Right lobe of liver (tissue), 6 donors: Measurements from ENCODE around the gene CTDSPL. TPM values are rescaled to one million over a fixed set of nuclear protein-coding genes. Genes with fewer than 3 reads are reported as not detected.
"Not testable (repeated sequence)": the region's sequence is repeated elsewhere in the genome, so short reads cannot be mapped to it uniquely, and the experiment has no call there.

Source experiments
- ATAC-seq, 4 donors: fragments of 200-7000 bp; cut with Tn5 transposase; one replicate each; pipeline ENCODE4 v1.9.1; 2020; ENCODE audit warnings: mild to moderate bottlenecking in 4 of 4, moderate library complexity in 4 of 4
- DNase-seq, 3 donors: peaks; one replicate each; pipeline ENCODE4 v3.0.0-alpha.2; 2020
- H3K27ac ChIP-seq, 3 donors: fragments of 200-600 bp; one replicate each; pipeline ENCODE4 v1.8.0; 2022
- H3K27me3 ChIP-seq, 2 donors: fragments of 200-600 bp; one replicate each; pipeline ENCODE4 v1.8.0; 2022
- H3K36me3 ChIP-seq, 4 donors: fragments of 200-600 bp; sonication (generic) in 1 of 4; one replicate each; pipeline versions ENCODE4 v1.5.1 to v1.8.0; 2017 to 2022; ENCODE audit warnings: control low read depth in 1 of 4
- H3K4me1 ChIP-seq, 4 donors: fragments of 200-600 bp; sonication (generic) in 1 of 4; one replicate each; pipeline versions ENCODE4 v1.5.1 to v1.8.0; 2017 to 2022; ENCODE audit warnings: control low read depth in 1 of 4
- H3K4me3 ChIP-seq, 3 donors: fragments of 200-600 bp; one replicate each; pipeline ENCODE4 v1.8.0; 2022
- H3K9me3 ChIP-seq, 4 donors: fragments of 200-600 bp; sonication (generic) in 1 of 4; one replicate each; pipeline versions ENCODE4 v1.5.1 to v1.8.0; 2017 to 2022; ENCODE audit warnings: control low read depth in 1 of 4
- CTCF ChIP-seq, 4 donors: fragments of 200-600 bp in 3 of 4; fragments of 450-650 bp in 1 of 4; IDR thresholded peaks; one replicate each; pipeline versions ENCODE4 v1.5.1 to v1.8.0; 2016 to 2022; ENCODE audit warnings: antibody characterized with exemption in 4 of 4, mild to moderate bottlenecking in 2 of 4
- POLR2A ChIP-seq: fragments of 450-650 bp; IDR thresholded peaks from one replicate; pipeline ENCODE4 v1.6.1; 2017; ENCODE audit warnings: antibody characterized with exemption, mild to moderate bottlenecking
- WGBS: methylation state at CpG from one replicate; pipeline ENCODE4 v1.1.6; 2018; ENCODE audit warnings: low coverage, low lambda C conversion rate; ENCODE audit not compliant: insufficient coverage; ENCODE audit errors: missing lambda C conversion rate; 5-methylcytosine and 5-hydroxymethylcytosine counted together
- intact Hi-C, 2 donors: fragments of 100-400 bp; cut with DNase I; formaldehyde crosslinking; loops; one replicate each; pipeline versions ENCODE4 v1.11.2 to v1.14.1; 2022
- total RNA-seq, 6 experiments: library from RNA; depleted of rRNA in 2 of 6; stranded (reverse); fragments of >200 nt in 2 of 6; fragmentation: NEBNext Ultra II Directional in 3 of 6; extraction: Animal tissue kit (Norgen Biotek cat#: 25700) in 3 of 6; gene quantifications; one replicate each; pipeline versions ENCODE4 v1.1.0 to v1.2.4, GENCODE V29; 2016 to 2023
- donor health status: DM: no; HTN: yes; CAD: no.
- donor health status: DM: no; HTN: no; CAD: no.
- donor health status: DM: no; HTN: no; CAD: no.
- donor health status: DM: no; HTN: yes; CAD: no.
- donor health status: DM: no; HTN: yes; CAD: no.

The CTDSPL gene
- total RNA-seq, 6 experiments from 2014 or later: 14.9 to 22.8 (median 18.0) TPM

GRCh38 chr3:37968813-37969595 lies 107.3 kb downstream of the CTDSPL start:
- TF ChIP-seq CTCF (IDR thresholded peaks at IDR 0.05): no peak
- TF ChIP-seq POLR2A: no peak
- Histone ChIP-seq H3K27me3 (no peaks in the 10 kb centered on the region), H3K9me3 (no peaks in the 10 kb centered on the region), H3K27ac (no peak overlapping the region), H3K4me1 (peaks cover 0 to 32% (median 17%) of the 10 kb centered on the region in 4 donors), H3K4me3 (no peak overlapping the region), H3K36me3 (no peaks in the 10 kb centered on the region)
- ATAC-seq (no peak), DNase-seq (peak in 2 of 3 donors; percentile 45 to 46)
- intact Hi-C loops: loop anchor here in 1 of 2 donors (5.0 kb wide), 1 partner anchor 112 kb away; no protein-coding TSS in a partner anchor
- 68% methylated on average over 7 of the region's 15 CpGs for WGBS

- no peak for ATAC-seq
- no peaks in the 10 kb centered on the region for H3K27me3 ChIP-seq
- no peak overlapping the region for H3K4me3 ChIP-seq
- intact Hi-C loops: loop anchor here (5.0 kb wide), 2 partner anchors 112 to 117 kb away; no protein-coding TSS in a partner anchor
- H3K27ac ChIP-seq: no peak overlapping the region
- H3K36me3 ChIP-seq: no peaks in the 10 kb centered on the region
- DNase-seq: peak in 1 of 3 donors; percentile 33
- TF ChIP-seq POLR2A (no peak), CTCF (IDR thresholded peaks at IDR 0.05) (no peak)
- H3K4me1 ChIP-seq: peaks cover 0 to 31% (median 16%) of the 10 kb centered on the region in 4 donors
- H3K9me3 ChIP-seq: no peaks in the 10 kb centered on the region
- WGBS: 63% methylated on average over 4 of the region's 7 CpGs
These were observed 108.0 kb downstream of the CTDSPL start for GRCh38 chr3:37969596-37970100.

- Histone ChIP-seq H3K36me3 (peaks cover 0 to 2% (median 1%) of the 10 kb centered on the region in 4 donors), H3K4me1 (peaks cover 0 to 20% (median 8%) of the 10 kb centered on the region in 4 donors), H3K4me3 (no peak overlapping the region), H3K27ac (no peak overlapping the region), H3K27me3 (no peaks in the 10 kb centered on the region), H3K9me3 (no peaks in the 10 kb centered on the region)
- ATAC-seq (peak; percentile 12 to 49 (median 40)), DNase-seq (peak; percentile 38 to 52 (median 51))
- intact Hi-C loops: loop anchor here in 1 of 2 donors (5.0 kb wide), 1 partner anchor 119 kb away; no protein-coding TSS in a partner anchor
- no peak for TF ChIP-seq POLR2A
- no peak for TF ChIP-seq CTCF (IDR thresholded peaks at IDR 0.05)
- 18% methylated on average over 3 of the region's 5 CpGs for WGBS
These were observed 109.1 kb downstream of the CTDSPL start for GRCh38 chr3:37970802-37971201.

GRCh38 chr3:37971467-37971866 lies 109.8 kb downstream of the CTDSPL start:
- H3K36me3 ChIP-seq: peaks cover 0 to 9% (median 3%) of the 10 kb centered on the region in 4 donors
- ATAC-seq: no peak

GRCh38 chr3:37972056-37972455 lies 110.4 kb downstream of the CTDSPL start:
- not testable (repeated sequence) for H3K9me3 ChIP-seq, H3K4me1 ChIP-seq, H3K27me3 ChIP-seq, H3K27ac ChIP-seq, H3K4me3 ChIP-seq, ATAC-seq
- 83% methylated on average over 5 of the region's 8 CpGs for WGBS
- H3K36me3 ChIP-seq: peaks cover 0 to 10% (median 3%) of the 10 kb centered on the region in 4 donors
- DNase-seq: peak in 1 of 3 donors; percentile 17
- intact Hi-C loops: loop anchor here in 1 of 2 donors (5.0 kb wide), 1 partner anchor 120 kb away; no protein-coding TSS in a partner anchor

More at GRCh38 chr3:37971467-37971866, 109.8 kb downstream of the CTDSPL start:
- Histone ChIP-seq H3K27me3 (no peaks in the 10 kb centered on the region), H3K4me3 (no peak overlapping the region), H3K4me1 (peaks cover 0 to 14% (median 5%) of the 10 kb centered on the region in 4 donors), H3K27ac (no peak overlapping the region), H3K9me3 (no peaks in the 10 kb centered on the region)
- no peak for DNase-seq
- intact Hi-C loops: loop anchor here in 1 of 2 donors (5.0 kb wide), 1 partner anchor 119 kb away; no protein-coding TSS in a partner anchor
- TF ChIP-seq POLR2A (no peak), CTCF (IDR thresholded peaks at IDR 0.05) (no peak)
